GM21786 (cell line): ENCODE data around the gene CYP4F8.

Source experiments
- ATAC-seq: cut with Tn5 transposase; IDR thresholded peaks from one replicate; pipeline ENCODE4 v1.9.1; 2021; ENCODE audit not compliant: unreplicated experiment

Gene CYP4F8

GRCh38 chr19:15616183-15616582 is 1.2 kb downstream of the CYP4F8 start:
- ATAC-seq = no peak

DNA sequence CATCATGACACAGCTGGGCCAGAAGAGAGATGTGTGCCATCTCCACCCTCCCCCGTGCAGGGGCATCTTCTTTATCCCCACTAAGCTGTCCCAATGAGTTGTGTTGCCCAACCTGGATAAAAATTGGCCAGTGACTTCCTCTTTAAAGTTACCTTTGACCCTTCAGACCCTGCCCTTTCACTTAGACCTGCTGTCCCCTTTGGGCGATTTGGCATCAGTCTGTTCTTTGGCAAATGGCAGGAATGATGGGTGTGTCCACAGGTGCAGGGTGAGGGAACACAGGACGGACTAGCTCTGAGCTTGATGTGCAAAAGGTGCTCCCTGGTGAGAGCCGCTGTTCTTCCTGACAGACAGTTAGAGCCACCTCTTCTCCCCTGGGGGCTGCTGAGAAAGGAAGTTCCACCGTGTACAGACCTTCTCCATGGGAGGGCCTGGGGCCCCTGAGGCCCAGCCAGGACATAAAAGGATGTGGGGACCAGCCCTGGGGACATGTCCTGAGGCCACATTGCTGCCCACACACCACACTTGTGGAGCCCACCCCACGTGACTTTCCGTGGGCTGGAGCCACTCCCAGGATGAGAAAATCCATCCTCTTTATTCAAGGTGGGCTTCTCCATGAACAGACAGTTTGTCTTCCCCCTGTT is 1.7 kb downstream of the CYP4F8 start:
- no peak for ATAC-seq

GRCh38 chr19:15618321-15618720 is 3.3 kb downstream of the CYP4F8 start:
- no peak for ATAC-seq

GRCh38 chr19:15621801-15622200 is 6.8 kb downstream of the CYP4F8 start:
- ATAC-seq = no peak

DNA sequence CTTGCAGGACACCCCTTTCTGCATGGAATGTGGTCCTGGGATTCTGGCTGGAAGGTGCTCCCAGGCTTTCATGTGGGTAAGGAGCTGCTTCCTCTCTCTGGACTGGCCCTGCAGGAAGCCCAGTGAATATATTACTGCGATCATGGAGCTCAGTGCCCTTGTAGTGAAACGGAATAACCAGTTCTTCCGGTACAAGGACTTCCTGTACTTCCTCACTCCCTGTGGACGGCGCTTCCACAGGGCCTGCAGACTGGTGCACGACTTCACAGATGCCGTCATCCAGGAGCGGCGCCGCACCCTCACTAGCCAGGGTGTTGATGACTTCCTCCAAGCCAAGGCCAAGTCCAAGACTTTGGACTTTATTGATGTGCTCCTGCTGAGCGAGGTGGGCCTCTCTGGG is 8.0 kb downstream of the CYP4F8 start:
- no peak for ATAC-seq

DNA sequence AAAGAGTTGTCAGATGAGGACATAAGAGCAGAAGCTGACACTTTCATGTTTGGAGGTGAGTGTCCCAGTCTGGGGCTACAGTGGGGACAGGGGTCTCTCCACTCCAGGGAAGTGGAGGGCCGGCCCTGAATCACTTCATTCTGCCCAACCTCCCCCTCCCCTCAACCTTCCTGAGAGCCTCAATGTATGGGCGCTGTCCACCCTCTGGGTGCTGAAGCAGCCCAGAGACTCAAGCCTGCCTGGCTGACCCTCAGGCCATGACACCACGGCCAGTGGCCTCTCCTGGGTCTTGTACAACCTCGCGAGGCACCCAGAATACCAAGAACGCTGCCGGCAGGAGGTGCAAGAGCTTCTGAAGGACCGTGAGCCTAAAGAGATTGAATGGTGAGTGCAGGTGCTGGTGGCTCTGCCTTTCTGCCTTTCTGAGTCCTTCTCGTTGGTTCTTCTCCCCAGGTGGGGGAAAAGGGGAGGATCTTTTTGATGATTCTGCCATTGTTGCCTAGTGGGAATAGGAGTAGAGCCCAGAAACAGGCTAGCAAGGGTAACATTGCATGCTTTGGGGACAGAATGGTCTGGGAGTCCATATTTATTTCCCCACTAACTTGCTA is 8.8 kb downstream of the CYP4F8 start:
- ATAC-seq = no peak

DNA sequence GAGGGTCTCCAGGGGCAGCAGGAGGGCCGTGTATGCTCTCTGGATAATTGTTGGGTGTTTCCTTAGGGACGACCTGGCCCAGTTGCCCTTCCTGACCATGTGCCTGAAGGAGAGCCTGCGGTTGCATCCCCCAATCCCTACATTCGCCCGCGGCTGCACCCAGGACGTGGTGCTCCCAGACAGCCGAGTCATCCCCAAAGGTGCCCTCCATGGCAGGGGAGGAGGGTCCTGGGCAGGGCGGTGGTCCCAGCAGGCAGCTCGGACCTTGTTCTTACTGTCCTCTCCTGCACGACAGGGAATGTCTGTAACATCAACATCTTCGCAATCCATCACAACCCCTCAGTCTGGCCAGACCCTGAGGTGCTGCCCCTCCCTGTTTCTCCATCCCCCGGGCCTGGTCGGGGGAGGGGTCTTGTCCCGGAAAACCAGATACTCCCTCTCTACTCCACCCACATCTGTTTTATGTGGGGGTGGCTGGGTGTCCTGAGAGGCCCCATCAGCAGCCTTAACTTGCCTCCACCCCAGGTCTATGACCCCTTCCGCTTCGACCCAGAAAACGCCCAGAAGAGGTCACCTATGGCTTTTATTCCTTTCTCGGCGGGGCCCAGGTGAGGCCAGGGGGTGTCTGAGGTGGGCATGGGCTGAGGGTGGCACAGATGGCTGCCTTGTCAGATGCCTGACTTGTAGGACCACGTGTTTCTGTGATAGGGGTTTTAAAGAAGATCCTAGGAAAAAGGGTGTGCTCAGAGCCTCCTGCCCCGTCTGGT is 13.4 kb downstream of the CYP4F8 start:
- ATAC-seq = no peak

- ATAC-seq = no peak
Measured at GRCh38 chr19:15629003-15629880, 14.2 kb downstream of the CYP4F8 start.

- ATAC-seq = no peak
Measured at GRCh38 chr19:15631817-15632216, 16.8 kb downstream of the CYP4F8 start.

GRCh38 chr19:15633082-15633835 is 18.2 kb downstream of the CYP4F8 start:
- no peak for ATAC-seq

DNA sequence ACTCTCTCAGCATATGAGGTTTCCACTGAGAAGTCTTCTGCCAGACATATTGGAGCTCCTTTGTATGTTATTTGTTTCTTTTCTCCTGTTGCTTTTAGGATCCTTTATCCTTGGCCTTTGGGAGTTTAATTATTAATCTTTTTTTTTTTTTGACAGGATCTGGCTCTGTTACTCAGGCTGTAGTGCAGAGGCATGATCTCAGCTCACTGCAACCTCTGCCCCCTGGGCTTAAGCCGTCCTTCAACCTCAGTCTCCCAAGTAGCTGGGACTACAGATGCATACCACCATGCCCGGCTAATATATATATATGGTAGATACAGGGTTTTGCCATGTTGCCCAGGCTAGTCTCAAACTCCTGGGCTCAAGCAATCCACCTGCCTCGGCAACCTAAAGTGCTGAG is 19.1 kb downstream of the CYP4F8 start:
- no peak for ATAC-seq

DNA sequence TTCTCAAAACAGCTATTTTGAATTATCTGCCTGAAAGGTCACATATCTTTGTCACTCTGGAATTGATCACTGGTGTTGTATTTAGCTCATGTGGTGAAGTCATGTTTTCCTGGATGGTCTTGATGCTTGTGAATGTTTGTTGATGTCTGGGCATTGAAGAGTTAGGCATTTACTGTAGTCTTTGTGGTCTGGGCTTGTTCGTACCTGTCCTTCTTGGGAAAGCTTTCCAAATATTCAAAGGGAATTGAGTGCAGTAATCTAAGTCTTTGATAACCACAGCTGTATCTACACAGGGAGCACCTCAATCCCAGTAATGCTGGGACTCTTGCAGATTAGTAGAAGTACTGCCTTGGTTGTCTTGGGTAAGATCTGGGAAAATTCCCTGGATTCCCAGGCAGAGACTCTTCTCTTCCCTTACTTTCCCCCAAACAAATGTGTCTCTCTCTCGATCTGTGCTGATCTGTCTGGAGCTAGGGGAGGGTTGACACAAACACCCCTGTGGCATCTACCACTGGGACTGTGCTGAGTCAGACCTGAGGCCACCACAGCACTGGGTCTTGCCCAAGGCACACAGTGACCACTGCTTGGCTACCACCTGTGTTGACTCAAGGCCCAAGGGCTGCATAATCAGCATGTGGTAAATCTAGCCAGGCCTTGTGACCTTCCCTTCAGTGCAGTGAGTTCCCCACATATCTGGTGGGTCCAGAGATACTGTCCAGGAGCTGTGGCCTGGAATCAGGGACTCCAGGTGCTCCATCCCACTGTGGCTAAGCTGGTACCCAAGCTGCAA is 20.2 kb downstream of the CYP4F8 start:
- ATAC-seq = no peak

DNA sequence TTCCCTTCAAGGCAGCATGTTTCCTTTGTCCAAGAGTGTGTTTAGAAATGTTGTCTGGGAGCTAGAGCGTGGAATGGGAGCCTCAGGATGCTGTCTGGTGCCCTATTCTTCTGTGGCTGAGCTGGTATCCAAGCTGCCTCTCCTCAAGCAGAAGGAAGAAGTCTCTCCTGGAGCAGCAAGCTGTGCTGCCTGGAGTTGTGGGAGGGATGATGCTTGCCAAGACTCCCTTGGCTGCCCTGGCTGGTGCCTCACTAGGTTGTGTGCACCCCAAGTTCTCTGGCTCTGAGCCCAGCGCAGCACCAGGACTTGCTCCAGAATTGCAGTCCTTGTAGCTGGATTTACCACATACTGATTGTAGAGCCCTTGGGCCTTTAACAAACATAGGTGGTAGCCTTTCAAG is 21.0 kb downstream of the CYP4F8 start:
- ATAC-seq = no peak

GRCh38 chr19:15639596-15639995 is 24.6 kb downstream of the CYP4F8 start:
- ATAC-seq = no peak

GRCh38 chr19:15640294-15640903 is 25.4 kb downstream of the CYP4F8 start, which contains the start of gene CYP4F3:
TSS of gene CYP4F3 (plus strand) at chr19:15640897. CDS start at chr19:15641416, 519 bp downstream.
- ATAC-seq = no peak

GRCh38 chr19:15640904-15641597 is 26.0 kb downstream of the CYP4F8 start:
- ATAC-seq = no peak

DNA sequence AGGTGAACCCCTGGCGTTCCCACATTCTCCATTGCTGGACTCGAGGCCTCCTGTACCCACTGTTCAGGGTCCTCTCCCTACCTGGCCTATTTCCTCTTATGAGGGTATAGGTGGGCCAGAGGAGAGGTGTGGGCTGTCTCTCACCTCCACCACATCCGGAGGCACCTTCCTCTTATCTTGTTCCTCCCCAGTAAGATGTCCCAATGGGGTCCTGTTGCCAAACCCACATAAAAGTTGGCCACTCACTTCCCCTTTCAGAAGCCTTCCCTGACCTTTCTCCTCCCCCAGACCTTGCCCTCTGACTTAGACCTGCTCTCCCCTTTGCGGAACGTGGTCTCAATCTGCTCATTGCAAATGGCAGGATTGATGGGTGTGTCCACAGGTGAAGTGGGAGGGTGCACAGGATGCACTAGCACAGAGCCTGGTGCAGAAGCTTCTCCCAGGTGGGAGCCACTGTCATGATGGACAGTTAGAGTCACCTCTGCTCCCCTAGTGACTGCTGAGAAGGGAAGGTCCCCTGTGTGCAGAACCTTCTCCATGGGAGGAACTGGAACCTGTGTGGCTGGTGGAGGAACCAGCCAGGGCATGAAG is 27.0 kb downstream of the CYP4F8 start:
- ATAC-seq = no peak

- ATAC-seq = no peak
Measured at GRCh38 chr19:15642807-15643206, 27.8 kb downstream of the CYP4F8 start.
